ENCODE measurements around the gene SPPL3. TPM values are rescaled to one million over a fixed set of nuclear protein-coding genes. Genes with fewer than 3 reads are reported as not detected.

Gene SPPL3
- total and polyA plus RNA-seq, 10 donors: 9.0 to 76.9 (median 44.0) TPM

DNA sequence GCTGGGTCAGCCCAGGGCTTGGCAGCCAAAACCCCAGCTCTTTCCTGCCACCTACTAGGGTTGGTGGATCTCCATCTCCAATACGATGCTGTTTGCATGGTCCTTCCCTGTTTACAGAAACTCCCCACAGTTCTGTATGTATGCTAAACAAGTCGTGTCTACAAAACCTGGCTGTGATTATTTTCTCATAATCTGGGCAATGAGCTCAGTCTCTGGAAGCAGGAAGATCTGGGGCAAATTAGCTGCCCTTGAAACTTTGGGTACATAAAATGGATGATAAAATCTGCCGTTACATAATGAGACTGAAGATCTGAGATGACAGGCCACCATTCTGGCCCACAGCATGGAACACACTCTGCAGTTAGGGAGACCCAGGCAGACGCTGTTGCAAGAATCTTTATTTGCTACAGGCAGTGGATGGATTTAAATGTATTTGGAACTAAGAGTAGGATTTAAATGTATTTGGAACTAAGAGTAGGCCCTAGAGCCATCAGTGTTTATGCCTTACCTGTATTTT, 146.9 kb downstream of the SPPL3 start:
- peaks cover 3 to 13% (median 9%) of the 10 kb centered on the region in 8 donors for H3K9me3 ChIP-seq
- intact Hi-C loops (cut with DNase I; ENCODE audit: low total_unique reads): no loop called here
- H3K36me3 ChIP-seq: peaks cover 0 to 33% (median 12%) of the 10 kb centered on the region in 6 donors
- 74 to 92% (median 88%) methylated on average over 4 of the region's 4 CpGs for WGBS, 5 donors
- H3K4me3 ChIP-seq: no peak overlapping the region
- no peak overlapping the region for H3K27ac ChIP-seq
- peaks cover 0 to 15% (median 0%) of the 10 kb centered on the region in 6 donors for H3K4me1 ChIP-seq
- DNase-seq: no peak
- no peaks in the 10 kb centered on the region for H3K27me3 ChIP-seq (replicated peaks in 1 of 7)
- TF ChIP-seq POLR2A (IDR thresholded peaks at IDR 0.05): no peak
- TF ChIP-seq, protein P1, sequence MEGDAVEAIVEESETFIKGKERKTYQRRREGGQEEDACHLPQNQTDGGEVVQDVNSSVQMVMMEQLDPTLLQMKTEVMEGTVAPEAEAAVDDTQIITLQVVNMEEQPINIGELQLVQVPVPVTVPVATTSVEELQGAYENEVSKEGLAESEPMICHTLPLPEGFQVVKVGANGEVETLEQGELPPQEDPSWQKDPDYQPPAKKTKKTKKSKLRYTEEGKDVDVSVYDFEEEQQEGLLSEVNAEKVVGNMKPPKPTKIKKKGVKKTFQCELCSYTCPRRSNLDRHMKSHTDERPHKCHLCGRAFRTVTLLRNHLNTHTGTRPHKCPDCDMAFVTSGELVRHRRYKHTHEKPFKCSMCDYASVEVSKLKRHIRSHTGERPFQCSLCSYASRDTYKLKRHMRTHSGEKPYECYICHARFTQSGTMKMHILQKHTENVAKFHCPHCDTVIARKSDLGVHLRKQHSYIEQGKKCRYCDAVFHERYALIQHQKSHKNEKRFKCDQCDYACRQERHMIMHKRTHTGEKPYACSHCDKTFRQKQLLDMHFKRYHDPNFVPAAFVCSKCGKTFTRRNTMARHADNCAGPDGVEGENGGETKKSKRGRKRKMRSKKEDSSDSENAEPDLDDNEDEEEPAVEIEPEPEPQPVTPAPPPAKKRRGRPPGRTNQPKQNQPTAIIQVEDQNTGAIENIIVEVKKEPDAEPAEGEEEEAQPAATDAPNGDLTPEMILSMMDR (IDR thresholded peaks at IDR 0.05 in 8 of 11, conservative IDR thresholded peaks at IDR 0.05 in 3 of 11): no peak
- TF ChIP-seq POLR2AphosphoS5 (IDR thresholded peaks at IDR 0.05): no peak

DNA sequence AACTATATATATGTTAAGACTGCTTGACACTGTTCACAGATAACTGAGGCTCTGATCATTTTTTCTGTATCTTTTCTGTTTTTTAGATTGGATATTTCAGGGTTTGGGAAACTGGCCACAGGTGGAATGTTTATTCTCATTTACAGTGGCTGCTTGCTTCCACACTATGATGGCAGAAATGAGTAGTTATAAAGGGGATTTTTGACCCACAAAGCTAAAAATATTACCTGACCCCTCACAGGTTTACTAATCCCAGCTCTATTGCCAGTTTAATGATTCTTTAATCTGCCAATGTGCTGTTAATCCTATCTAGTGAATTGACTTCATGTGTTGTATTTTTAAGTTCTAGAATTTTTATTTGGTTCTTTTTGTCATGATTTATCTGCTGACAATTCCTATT, 148.9 kb downstream of the SPPL3 start:
- peaks cover 0 to 11% (median 0%) of the 10 kb centered on the region in 6 donors for H3K4me1 ChIP-seq
- H3K4me3 ChIP-seq: no peak overlapping the region
- TF ChIP-seq POLR2A (IDR thresholded peaks at IDR 0.05): no peak
- TF ChIP-seq POLR2AphosphoS5 (IDR thresholded peaks at IDR 0.05): no peak
- TF ChIP-seq, protein P1 (IDR thresholded peaks at IDR 0.05 in 8 of 11, conservative IDR thresholded peaks at IDR 0.05 in 3 of 11): no peak
- H3K27me3 ChIP-seq (replicated peaks in 1 of 7): no peaks in the 10 kb centered on the region
- no peak overlapping the region for H3K27ac ChIP-seq
- intact Hi-C loops (cut with DNase I; ENCODE audit: low total_unique reads): no loop called here
- H3K9me3 ChIP-seq: peaks cover 3 to 13% (median 9%) of the 10 kb centered on the region in 8 donors
- no peak for DNase-seq
- peaks cover 0 to 13% (median 2%) of the 10 kb centered on the region in 6 donors for H3K36me3 ChIP-seq

DNA sequence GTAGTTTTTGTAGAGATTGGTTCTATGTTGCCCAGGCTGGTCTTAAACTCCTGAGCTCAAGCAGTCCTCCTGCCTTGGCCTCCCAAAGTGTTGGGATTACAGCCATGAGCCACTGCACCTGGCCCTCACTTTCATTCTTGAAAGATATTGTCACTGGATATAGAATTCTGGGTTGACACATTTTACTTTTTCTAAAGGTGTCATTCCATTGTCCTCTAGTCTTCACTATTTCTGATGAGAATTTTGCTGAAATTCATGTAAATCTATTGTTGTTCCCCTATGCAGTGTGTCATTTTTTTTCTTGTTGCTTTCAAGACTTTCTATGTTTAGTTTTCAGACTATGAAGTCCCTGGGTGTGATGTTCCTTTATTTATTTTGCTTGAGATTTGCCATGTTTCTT, 149.4 kb downstream of the SPPL3 start:
- DNase-seq: no peak
- no peak for TF ChIP-seq POLR2AphosphoS5 (IDR thresholded peaks at IDR 0.05)
- TF ChIP-seq, protein P1 (IDR thresholded peaks at IDR 0.05 in 8 of 11, conservative IDR thresholded peaks at IDR 0.05 in 3 of 11): no peak
- no peak for TF ChIP-seq POLR2A (IDR thresholded peaks at IDR 0.05)
- peaks cover 3 to 13% (median 9%) of the 10 kb centered on the region in 8 donors for H3K9me3 ChIP-seq
- H3K27ac ChIP-seq: no peak overlapping the region
- H3K27me3 ChIP-seq (replicated peaks in 1 of 7): no peaks in the 10 kb centered on the region
- no peak overlapping the region for H3K4me3 ChIP-seq
- intact Hi-C loops (cut with DNase I; ENCODE audit: low total_unique reads): no loop called here
- peaks cover 0 to 7% (median 0%) of the 10 kb centered on the region in 6 donors for H3K4me1 ChIP-seq
- H3K36me3 ChIP-seq: peaks cover 0 to 8% (median under 1%) of the 10 kb centered on the region in 6 donors

DNA sequence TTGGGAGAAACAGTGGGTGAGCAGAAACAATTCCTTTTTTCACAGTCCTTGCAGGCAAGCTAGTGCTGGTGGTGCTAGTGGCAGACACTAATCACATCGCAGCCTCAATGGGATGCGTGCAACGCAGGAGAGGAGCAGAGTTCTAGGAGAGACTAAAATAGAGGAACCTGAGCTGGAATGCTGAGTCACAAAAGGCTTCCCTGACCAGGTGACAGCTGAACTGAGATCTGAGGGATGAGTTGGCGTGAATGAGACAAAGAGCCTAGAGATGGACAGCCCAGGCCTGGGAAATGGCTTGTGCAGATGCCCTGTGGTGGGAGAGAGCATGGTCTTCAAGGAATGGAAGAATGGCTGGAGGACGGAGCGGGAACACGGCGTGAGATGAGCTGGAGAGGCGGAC, 152.8 kb downstream of the SPPL3 start:
- WGBS, 5 donors: 94 to 97% (median 95%) methylated on average over 9 of the region's 9 CpGs
- intact Hi-C loops (cut with DNase I; ENCODE audit: low total_unique reads): no loop called here

More for the DNA sequence above, 152.8 kb downstream of the SPPL3 start:
- Histone ChIP-seq H3K27ac (no peak overlapping the region), H3K4me1 (no peaks in the 10 kb centered on the region), H3K27me3 (replicated peaks in 1 of 7) (no peaks in the 10 kb centered on the region), H3K9me3 (peaks cover 3 to 13% (median 9%) of the 10 kb centered on the region in 8 donors), H3K36me3 (no peaks in the 10 kb centered on the region), H3K4me3 (no peak overlapping the region)
- TF ChIP-seq, protein P1 (IDR thresholded peaks at IDR 0.05 in 8 of 11, conservative IDR thresholded peaks at IDR 0.05 in 3 of 11): no peak
- TF ChIP-seq POLR2A (IDR thresholded peaks at IDR 0.05) (no peak), POLR2AphosphoS5 (IDR thresholded peaks at IDR 0.05) (no peak)
- peak; percentile 28 for DNase-seq
